SIG-M5 treated with dmso at 0.1 percent for 504 hours (cell line): ENCODE results near the gene MCC.

Experiments used
- DNase-seq: peaks from one replicate; lab custom pipeline; 2025; ENCODE audit not compliant: unreplicated experiment; lab: John Stamatoyannopoulos, UW

Gene MCC

DNA sequence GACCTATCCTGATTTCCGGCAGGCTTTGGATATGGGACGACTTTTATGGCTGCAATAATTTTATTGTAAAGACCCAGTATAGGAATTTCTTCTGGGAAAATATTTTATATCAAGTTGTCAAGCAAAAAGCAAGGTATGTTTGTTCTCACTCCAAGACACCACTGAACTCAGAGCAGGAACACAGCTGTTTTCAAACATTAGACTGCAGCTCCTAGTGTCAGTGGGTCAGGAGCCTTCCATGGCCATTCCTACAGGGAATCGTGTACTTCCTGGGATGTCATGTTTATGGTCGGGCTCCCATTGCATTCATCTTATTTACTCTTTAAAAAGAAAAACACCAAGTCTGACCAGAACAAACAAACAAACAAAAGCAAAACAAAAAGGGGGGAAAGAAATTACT is 278.8 kb downstream of the MCC start:
- no peak for DNase-seq

DNA sequence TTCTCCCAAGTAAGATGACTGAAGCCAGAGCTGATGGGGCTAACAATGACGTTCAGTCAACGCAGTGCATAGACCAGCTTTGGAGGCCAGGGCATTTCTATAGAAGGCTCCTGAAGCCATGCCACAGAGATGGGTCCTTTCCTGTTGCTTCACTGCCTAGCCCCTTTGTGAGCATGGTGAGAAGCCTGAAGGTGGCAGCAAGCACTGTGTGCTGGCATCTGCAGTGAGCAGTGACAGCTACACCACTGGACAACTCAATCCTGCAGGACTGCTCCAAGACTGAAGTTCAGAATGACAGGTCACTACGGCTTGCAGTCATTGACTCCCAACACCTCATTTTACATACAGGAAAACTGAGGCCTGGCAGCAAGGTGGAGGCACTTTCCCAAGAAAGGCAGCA is 282.4 kb downstream of the MCC start:
- peak; percentile 14 for DNase-seq

DNA sequence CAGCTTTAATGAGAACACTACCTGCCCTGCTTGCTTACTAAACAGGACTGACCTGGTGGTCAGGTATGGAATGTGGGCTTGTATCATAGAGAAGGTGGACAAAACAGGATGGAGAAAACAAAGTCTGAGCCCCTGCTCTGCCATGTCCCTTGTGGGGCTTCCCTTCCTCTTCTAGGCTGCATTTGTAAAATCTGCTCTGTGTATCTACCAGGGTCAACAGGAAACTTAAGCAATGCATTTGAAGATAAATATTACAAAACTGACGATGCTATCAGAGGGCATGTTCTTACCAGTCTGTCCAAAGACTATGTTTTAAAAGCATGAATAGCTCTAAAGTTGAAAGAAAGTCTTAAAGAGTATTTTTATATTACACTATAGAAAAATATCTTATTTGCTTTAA is 282.9 kb downstream of the MCC start:
- DNase-seq: peak; percentile 9

DNA sequence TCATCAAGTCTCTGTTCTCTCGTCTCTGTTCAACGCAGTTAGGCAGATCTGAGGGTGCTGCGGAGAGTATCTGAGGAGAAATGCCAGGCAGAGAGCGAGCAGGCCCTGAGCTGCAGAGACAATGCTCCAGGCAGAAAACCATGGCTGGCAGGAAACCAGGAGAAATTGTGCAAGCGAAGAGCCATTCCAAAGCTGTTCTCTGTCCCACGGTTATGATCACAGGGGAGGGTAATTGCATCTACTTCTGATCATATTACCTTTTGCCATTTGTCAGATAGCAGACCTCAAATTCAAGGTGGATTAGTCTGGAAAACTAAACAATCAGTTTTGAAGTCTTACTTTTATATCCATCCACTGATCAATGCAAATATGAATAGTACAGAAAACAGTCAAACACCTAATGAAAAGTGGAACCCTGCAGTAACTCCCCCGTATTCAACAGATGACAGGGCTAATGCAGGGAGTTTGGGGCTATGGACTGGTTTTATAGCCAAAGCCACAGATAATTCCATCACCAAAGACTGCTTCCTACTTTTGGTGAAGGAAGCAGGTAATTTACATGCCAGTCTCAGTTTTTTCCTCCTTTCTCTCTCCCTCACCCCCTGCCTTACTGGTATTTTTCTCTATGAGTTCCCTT is 283.6 kb downstream of the MCC start:
- DNase-seq: no peak

DNA sequence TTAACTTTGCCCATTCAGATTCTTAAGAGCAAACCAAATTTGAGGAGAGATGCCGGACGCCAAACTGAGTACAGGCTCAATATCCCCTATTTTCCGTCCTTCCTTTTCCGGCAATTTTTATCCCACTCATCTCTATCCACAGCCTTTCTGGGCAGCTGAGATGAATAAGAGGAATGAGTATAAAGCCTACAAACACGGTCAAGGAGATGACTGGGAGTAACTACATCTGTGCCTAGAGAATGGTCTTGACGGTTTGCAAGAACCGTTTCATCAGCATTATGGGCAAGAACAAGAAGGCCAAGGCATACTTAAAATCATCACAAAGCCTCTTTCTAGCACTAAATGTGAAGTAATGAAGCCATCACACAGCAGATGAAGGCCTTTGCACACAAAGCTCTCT is 284.3 kb downstream of the MCC start:
- DNase-seq: no peak

DNA sequence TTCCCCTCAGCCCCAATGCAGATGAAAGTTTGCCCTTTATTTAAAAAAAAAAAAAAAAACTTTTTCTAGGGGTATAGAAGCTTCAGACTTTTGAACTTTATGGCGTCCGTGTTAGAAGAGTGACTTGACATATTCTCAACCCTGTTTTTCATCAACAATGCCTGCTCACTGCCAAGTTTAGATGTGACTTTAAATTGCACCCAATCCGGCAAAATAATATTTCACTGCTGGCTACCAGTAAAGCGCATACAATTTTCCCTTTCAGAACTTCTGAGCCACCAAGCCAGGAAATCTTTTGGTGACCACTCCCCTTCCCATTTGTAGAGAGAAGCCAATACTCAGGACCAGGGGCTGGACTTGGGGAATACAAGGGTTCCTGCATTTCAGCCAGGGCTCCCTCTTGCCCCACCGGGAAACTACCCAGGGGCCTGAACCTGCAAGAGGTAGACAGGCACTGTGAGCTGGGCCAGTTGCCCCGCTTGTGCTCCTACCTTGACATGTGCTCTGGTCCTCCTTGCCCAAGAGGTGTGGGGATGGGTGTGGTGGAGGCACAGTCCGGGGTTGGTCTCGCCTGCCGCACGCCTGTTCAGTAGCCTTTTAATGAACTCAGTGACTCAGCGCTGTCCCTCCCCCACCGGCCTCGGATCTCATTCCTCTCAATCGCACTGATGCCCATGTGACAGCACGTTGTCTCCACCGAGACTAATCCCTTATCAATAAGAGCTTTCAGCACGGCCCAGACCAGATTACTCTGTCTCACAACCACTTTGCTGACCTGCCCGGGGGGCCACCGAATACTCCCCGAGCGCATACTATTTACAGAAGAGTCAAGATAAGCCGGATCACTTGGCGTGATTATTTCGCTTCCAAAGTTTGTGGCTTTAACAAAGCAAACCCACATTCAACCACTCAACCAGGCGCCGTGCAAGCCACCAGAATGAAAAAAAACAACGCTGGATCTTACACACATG is 285.2 kb downstream of the MCC start:
- no peak for DNase-seq

DNA sequence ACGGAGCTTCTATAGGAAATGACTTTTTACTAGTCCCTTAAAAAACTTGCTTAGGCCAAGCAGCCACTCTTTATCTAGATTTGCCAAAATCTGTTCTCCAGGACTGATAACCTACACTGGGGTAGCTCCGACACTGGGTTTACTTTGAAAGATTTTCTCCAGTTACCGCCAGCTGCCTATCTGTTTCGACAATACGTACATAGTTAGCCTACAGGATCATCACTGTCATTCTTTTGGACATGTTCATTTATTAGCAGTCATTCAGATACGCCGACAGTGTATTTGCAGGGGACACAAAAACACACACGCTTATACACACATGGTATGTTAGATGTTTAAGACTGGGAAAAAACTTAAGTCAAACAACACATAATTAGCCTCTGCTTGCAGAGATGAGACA is 286.0 kb downstream of the MCC start:
- no peak for DNase-seq

DNA sequence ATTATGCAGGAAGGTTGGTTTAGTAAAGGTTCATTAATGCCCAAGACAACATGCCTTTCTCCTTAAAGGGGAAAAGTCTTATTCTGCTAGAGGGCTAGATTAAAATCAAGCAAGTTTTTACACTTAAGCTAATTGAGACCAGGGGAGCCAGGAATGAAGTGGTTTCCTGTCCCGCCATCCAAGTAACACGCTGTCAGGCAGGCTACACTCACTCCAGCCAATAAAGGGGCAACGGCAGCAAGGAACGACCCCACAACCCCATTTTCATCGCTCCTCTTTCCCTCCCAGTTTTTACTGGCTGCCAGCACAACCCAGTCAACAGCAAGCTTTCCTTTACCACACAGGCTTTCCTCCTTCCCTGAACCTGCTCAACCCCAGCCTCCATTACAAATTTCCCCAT is 286.5 kb downstream of the MCC start:
- no peak for DNase-seq

DNA sequence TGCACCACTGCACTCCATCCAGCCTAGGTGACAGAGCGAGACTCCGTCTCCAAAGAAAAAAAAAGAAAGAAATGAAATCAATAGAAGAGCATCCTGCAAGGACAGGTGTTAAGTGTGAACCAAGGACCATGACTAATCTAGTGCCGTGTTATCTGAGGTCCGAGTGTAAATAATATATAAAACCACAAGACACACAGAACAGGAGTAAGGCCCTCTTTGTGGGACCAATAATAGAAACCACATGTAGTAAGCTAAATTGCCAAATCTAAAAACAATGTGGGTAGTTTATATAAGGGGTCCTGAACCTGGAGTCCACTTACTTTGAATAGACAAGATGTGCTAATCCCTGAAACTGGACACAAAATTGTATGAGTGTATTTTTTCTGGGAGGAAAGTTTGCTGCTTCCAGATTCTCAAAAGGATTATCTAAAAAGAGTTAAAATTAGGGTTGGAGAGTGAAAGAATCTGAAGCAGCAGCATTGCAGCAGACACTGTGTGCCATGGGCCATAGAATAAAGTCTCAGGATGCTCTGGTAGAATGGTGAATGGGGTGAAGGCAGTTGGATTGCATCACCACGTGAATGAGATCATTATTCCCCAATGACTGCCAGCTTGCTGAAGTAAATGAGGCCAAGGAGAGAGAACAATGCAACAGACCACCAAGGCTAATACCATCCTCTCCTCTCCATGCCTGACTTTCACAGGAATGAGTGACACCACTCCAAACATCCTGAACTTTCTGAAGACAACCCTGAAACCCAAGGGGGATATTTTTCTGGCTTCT is 288.9 kb downstream of the MCC start:
- DNase-seq: peak; percentile 20

DNA sequence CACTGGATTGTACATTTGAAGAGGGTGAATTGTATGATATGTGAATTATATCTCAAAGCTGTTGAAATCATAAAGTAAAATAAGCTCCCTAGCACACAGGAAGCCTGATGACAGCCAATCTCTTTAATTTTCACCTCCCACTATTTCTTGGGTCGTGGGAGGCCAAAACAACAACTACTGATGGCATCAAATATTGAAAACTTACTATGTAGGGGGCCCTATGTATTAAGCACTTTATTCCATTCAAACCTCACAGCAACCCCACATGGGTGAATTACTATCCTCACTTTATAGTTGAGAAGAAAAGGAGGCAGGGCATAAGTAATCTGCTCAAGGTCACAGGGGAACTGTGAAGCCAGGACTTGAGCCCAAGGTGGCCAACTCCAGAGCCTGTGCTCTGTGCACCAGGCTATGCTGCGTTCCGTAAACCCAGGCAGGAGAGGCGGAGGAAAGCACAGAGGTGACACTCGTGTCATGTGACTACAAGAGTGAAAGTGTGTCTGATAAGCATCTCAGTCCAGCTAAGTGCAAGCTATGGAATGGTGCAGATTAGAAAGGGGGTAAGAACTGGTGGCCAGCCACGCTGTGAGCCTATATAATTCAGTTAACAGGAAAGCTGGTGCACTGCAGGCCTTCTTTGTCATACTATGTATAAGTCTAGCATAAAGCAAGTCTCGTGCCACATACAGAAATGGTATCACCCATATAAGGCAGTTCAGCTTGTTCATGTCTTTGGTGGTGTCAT is 290.6 kb downstream of the MCC start:
- DNase-seq: no peak

DNA sequence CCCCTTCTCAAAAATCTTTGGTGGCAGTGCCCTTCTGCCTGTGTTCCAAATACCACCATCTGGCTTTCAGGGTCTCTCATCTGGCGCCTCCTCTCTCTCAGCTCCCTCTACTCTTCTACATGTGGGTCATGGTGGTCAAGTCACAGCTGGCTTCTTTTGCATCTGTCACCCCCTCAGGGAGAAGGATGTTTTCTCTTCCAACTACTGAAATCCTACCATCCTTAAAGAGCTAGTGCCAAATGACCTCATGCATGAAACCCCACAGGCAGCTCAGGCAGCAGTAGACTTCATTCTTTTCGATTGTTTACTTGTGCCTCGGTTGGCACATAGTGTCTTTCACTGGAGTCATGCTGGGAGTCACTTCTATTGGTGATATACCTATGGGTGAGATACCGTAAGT is 292.5 kb downstream of the MCC start:
- DNase-seq: no peak

DNA sequence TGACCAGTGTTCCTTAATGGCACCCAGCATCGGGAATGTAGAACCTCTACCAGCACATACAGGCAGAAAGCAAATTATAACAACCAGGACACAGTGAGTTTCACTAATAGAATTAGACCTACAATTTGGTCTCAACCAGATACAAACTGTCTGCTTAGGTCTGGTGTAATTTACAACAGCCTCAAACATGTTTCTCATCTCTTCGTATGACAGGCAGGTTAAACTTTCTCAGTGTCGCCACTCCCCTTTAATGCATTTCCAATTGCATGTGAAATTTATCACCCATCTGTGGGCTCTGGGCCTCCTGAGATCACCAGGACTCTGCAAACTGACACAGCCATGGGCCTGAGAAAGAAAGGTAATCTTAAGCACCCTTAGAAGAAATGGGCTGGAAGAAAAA is 293.0 kb downstream of the MCC start:
- no peak for DNase-seq

DNA sequence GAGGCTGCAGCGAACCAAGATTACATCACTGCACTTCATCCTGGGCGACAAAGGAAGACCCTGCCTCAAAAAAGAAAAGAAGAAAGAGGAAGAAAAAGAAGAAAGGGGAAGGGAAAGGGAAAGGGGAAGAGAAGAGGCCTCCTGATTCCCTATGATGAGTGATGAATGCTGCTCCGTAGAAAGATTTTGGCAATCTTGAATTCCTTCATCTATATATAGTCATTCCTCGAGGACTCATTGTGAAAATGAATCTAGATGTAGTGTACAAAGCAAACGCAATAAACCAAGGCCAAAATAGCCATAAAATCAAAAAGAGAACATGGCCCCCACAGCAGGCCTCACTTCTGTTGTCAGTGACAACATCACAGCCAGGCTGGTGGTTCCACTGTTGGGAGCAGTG is 293.7 kb downstream of the MCC start:
- DNase-seq: peak; percentile 92

DNA sequence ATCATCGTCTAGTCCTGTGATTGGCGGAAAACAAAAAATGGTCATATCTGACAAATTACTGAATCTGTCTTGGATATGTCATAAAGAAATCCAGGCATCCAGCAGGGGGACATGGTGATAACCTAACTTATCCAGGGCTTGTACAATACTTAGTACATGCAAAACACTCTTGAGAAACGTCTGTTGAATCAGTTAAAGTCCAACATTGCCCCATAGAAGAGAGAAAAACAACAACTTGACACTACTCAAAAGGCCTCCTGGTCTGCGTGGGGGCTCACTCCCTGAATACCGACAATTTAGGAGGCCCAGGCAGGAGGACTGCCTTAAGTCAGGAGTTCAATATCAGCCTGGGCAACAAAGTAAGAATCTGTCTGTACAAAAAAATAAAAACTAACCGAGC is 294.1 kb downstream of the MCC start:
- DNase-seq: peak; percentile 80

DNA sequence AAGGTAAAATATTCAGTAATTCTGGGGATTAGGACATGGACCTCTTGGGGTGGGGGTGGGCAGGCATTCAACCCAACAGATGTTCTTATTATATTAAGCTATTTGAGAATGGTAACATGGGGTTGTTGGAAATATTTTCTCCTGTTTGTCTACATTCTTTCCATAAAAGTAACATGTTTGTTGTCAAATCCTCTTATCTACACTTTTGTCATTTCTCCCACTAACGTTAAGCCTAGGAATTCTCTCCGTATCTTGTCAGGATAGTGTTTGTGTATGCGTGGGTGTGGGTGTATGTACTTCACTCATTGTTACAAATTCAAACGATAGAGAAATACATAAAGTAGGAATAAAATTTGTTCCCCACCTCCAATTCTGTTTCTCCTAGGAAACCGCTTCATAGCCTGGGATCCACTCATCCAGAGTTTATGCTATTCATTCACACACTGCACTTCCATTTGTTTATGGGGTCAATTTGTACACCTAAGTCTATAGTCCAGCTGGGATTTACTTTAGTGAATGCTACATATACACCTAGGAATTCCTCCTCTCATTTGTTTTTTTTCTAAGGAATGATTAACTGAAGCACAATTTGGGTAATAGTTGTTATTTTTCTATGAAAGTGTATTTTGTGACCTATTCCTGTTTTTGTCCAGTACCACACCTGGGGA is 294.8 kb downstream of the MCC start:
- DNase-seq: no peak

DNA sequence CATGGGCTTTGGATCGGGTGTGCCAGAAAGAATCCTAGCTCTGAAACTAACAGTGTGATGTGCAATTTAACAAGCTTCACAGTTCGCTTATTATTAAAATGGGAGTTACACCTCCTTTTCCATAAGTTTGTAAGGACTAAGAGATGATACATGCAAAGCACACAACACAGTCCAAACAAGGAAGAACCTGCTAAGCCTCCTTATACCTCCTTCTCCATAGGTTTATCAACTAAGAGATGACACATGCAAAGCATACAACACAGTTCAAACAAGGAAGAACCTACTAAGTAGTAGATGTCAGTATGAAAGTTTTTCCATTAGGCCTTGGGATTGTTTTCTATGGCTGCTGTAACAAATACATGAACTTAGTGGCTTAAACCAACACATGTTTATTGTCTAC is 295.7 kb downstream of the MCC start:
- DNase-seq: no peak

DNA sequence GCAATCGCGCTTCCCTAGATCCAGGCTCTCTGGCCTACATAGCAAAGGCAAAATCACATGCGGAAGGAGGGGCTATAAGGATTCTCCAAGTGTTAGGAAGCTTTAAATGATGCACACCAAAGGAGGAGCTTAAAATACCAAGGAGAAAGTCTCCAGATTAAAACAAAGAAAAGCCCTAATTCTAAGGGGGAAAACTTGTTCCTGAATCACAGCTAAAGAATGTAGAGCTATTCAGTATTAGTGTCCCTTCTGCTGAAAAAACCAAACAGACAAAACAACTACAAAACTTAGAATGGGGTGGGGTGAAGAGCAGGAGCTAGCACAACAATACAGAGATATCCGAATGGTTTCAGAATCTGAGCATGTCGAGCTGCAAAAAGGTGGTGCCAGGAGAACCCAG is 297.9 kb downstream of the MCC start:
- no peak for DNase-seq

DNA sequence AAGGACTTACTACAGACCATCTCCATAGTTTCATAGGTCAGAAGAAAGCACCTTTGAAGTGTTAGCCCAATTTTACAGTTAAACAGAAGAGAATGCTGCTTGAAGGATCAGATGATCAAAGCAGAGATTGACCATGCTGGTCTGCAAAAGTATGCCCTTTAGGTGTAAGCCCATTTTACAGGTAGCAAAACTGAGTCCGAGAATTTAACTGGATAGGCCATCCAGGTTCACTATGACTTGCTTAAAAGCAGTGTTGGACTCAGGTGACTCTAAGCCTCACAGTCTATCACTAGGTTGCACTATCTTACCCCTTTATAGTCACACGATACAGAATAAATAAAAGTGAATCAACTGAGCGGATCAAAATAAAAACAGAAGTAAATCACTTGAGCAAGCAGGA is 299.0 kb downstream of the MCC start:
- no peak for DNase-seq

DNA sequence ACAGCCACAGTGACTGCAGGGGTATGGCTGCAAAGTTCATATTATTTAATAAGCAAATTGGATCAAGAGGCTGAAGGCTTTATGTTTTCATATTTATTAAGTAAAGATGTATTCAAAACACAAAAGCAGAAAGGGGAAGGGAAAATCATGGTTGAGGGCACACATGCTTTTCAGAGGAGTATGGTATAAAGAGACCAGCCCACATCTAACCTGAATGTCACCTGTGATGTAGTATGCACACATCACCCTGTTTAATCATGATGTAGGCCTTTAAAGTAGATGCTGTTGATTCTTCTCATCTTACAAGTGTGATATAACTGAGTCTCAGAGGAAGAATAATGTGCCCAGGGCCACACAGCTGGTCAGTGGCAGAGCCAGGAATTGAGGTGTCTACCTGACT is 299.8 kb downstream of the MCC start:
- no peak for DNase-seq

DNA sequence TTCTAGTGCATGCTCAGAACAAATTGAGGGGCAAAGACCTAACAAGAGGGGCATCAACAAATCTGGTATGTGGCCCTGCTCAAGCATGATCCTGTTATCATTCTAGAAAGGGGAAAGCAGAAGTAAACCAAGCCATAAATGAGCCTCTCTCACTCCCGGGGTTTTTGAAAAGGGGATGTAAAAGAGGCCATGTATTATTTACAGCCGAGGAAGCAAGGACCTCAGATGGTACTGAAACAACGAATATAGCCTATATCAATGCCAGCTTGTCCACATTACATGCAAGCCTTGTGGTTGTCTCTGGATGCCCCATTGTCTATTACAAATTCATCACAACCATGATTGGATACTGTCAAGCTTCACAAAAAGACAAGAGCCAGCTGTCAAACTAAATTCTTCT is 300.3 kb downstream of the MCC start:
- DNase-seq: peak; percentile 79

DNA sequence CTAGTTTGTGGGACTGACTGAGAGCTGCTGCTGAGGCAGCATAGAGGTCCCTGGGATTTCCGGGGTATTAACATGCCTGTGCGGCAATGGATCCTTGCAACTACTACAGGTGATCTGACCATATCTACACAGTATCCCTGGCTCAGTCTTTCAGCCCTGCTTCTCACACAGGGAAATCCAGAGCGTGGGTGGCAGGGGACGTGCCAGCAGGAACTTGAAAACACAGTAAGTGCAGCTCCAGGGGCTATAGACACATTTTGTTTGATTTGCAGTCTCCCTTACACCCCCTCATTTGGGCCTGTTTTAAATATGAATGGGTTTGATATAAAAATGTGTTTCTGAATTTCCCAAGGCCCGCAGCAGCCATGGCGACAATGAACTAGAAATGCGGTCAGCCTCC is 302.2 kb downstream of the MCC start:
- DNase-seq: no peak
